GM19438 (cell line): ENCODE results near the gene SRSF2.

Experiments
- ATAC-seq: cut with Tn5 transposase; IDR thresholded peaks from one replicate; pipeline ENCODE4 v1.9.1; 2021; ENCODE audit warnings: low read depth; ENCODE audit not compliant: unreplicated experiment

The SRSF2 gene

GRCh38 chr17:76685366-76685765 is 51.8 kb downstream of the SRSF2 start:
- no peak for ATAC-seq

- ATAC-seq: no peak
Measured at GRCh38 chr17:76684756-76685155, 52.4 kb downstream of the SRSF2 start.
